Suprapubic skin (tissue), 4 donors: ENCODE results near the gene CBX3. TPM values are rescaled to one million over a fixed set of nuclear protein-coding genes. Genes with fewer than 3 reads are reported as not detected.
"Not testable (repeated sequence)": the region's sequence is repeated elsewhere in the genome, so short reads cannot be mapped to it uniquely, and the experiment has no call there.

Experiments used
- DNase-seq, 2 donors: peaks; one replicate each; pipeline ENCODE4 v3.0.0-alpha.2; 2019; ENCODE audit warnings: low spot score in 2 of 2
- H3K27ac ChIP-seq: fragments of 200-600 bp; sonication (generic); one replicate; pipeline ENCODE4 v1.5.1; 2019
- H3K27me3 ChIP-seq: fragments of 200-600 bp; sonication (generic); one replicate; pipeline ENCODE4 v1.5.1; 2019
- H3K36me3 ChIP-seq: fragments of 200-600 bp; sonication (generic); one replicate; pipeline ENCODE4 v1.5.1; 2019
- H3K4me1 ChIP-seq: fragments of 200-600 bp; sonication (generic); one replicate; pipeline ENCODE4 v1.5.1; 2019
- H3K4me3 ChIP-seq: fragments of 200-600 bp; sonication (generic); one replicate; pipeline ENCODE4 v1.5.1; 2019; ENCODE audit warnings: mild to moderate bottlenecking
- H3K9me3 ChIP-seq: fragments of 200-600 bp; sonication (generic); one replicate; pipeline ENCODE4 v1.5.1; 2019
- EP300 ChIP-seq: sonication (generic); formaldehyde crosslinking; IDR thresholded peaks from one replicate; pipeline ENCODE4 v1.6.1; 2017; ENCODE audit warnings: antibody characterized with exemption
- POLR2A ChIP-seq, 2 donors: fragments of 450-650 bp; IDR thresholded peaks; one replicate each; pipeline ENCODE4 v1.6.1; 2017; ENCODE audit warnings: antibody characterized with exemption in 2 of 2, mild to moderate bottlenecking in 2 of 2, moderate library complexity in 2 of 2
- POLR2AphosphoS5 ChIP-seq, 3 donors: sonication (generic); formaldehyde crosslinking; IDR thresholded peaks; one replicate each; pipeline ENCODE4 v1.6.1; 2017; ENCODE audit warnings: antibody characterized with exemption in 3 of 3
- WGBS: methylation state at CpG from one replicate; pipeline ENCODE4 v1.1.5; 2018; 5-methylcytosine and 5-hydroxymethylcytosine counted together
- total RNA-seq, 4 donors: library from RNA; depleted of rRNA; stranded (reverse); fragments of >200 nt; gene quantifications; one replicate each; pipeline ENCODE4 v1.1.0, GENCODE V29; 2016
- TF ChIP-seq, protein P1 (sequence below), 2 donors: fragments of 200-600 bp in 1 of 2; fragments of 450-650 bp in 1 of 2; sonication (generic) in 1 of 2; IDR thresholded peaks; one replicate each; pipeline ENCODE4 v1.5.1; 2016 to 2019; ENCODE audit warnings: antibody characterized with exemption in 2 of 2, mild to moderate bottlenecking in 1 of 2, moderate library complexity in 1 of 2

Gene CBX3
- total RNA-seq, 4 donors from 2014 or later = 42.3 to 81.7 (median 44.7) TPM

DNA sequence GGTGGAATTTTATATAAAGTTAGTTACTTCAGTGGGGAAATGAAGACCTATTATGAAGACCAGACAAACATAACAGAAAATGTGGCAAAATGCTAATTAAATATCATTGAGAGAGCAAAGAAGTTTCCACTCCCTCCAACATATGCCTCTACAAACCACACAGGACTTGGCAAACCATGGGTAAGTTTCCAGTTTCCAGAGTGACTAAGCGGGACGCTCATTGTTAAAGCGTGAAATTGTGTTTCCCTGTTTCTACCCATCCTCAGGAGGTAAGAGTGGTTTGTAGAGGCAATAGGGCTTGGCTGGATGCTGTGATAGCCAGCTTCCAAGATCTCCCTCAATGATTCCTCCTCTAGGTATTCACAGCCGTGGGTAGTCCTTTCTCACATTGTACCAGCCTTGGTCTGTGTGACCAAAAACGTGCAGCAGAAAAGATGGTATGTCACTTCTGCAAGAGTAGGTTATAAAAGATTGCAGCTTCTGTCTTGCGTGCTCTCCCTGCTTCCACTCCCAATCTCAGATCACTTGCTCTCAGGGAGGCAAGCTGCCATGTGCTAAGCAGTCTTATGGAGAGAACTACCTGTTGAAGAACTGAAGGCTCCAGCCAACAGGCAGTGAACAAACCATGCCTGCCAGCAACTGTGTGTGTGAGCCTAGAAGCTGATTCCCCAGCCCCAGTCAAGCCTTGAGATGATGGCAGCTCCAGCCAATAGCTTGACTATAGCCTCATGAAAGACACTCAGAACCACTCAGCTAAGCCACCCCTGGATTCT lies 35.7 kb downstream of the CBX3 start:
- Histone ChIP-seq H3K27ac (no peak overlapping the region), H3K9me3 (no peaks in the 10 kb centered on the region), H3K4me1 (no peaks in the 10 kb centered on the region), H3K4me3 (no peak overlapping the region), H3K27me3 (no peaks in the 10 kb centered on the region), H3K36me3 (no peaks in the 10 kb centered on the region)
- TF ChIP-seq, protein P1, sequence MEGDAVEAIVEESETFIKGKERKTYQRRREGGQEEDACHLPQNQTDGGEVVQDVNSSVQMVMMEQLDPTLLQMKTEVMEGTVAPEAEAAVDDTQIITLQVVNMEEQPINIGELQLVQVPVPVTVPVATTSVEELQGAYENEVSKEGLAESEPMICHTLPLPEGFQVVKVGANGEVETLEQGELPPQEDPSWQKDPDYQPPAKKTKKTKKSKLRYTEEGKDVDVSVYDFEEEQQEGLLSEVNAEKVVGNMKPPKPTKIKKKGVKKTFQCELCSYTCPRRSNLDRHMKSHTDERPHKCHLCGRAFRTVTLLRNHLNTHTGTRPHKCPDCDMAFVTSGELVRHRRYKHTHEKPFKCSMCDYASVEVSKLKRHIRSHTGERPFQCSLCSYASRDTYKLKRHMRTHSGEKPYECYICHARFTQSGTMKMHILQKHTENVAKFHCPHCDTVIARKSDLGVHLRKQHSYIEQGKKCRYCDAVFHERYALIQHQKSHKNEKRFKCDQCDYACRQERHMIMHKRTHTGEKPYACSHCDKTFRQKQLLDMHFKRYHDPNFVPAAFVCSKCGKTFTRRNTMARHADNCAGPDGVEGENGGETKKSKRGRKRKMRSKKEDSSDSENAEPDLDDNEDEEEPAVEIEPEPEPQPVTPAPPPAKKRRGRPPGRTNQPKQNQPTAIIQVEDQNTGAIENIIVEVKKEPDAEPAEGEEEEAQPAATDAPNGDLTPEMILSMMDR (IDR thresholded peaks at IDR 0.05) = no peak
- TF ChIP-seq POLR2A (IDR thresholded peaks at IDR 0.05) = no peak
- no peak for TF ChIP-seq POLR2AphosphoS5 (IDR thresholded peaks at IDR 0.05)
- TF ChIP-seq EP300 = no peak
- no peak for DNase-seq
- 90% methylated on average over 6 of the region's 6 CpGs for WGBS

DNA sequence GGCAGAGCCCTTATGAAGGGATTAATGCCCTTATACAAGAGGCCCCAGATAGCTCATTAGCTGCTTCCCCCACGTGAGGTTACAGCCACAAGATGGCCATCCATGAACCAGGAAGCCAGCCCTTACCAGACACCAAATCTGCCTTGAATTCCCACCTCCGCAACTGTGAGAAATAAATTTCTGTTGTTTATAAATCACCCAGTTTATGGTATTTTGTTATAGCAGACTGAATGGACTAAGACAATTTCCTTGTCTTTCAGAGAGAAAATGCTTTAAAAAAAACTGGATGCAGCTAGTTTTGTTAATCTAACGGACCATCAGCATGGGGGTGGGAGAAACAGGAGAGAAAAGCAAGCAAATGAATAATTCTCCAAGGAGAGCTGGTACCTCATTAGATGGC lies 36.5 kb downstream of the CBX3 start:
- no peaks in the 10 kb centered on the region for H3K27me3 ChIP-seq
- 51% methylated on average over 3 of the region's 3 CpGs for WGBS
- TF ChIP-seq, protein P1 (IDR thresholded peaks at IDR 0.05) = no peak
- TF ChIP-seq POLR2AphosphoS5 (IDR thresholded peaks at IDR 0.05) = no peak
- no peak for TF ChIP-seq POLR2A (IDR thresholded peaks at IDR 0.05)
- TF ChIP-seq EP300 = no peak

DNA sequence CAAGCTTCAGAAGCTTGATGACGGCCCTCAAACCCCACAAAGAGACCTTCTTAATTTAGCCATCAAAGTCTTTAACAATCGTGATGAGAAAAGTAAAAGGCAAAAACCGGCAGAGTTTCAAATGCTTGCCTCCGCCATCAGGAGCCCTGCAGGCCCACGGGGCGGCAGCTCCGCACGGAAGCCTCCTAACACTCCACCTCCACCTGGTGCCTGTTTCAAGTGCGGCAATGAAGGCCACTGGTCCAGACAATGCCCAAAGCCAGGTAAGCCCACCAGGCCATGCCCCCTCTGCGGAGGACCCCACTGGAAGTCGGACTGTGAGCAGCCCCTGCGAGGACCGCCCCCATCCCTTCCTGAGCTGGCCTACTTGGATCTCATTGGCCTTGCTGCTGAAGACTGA lies 43.6 kb downstream of the CBX3 start:
- H3K27me3 ChIP-seq = no peaks in the 10 kb centered on the region
- no peaks in the 10 kb centered on the region for H3K4me1 ChIP-seq
- H3K9me3 ChIP-seq = no peaks in the 10 kb centered on the region
- H3K27ac ChIP-seq = no peak overlapping the region
- 94% methylated on average over 12 of the region's 13 CpGs for WGBS
- TF ChIP-seq POLR2AphosphoS5 (IDR thresholded peaks at IDR 0.05) = no peak
- TF ChIP-seq, protein P1 (IDR thresholded peaks at IDR 0.05) = no peak
- TF ChIP-seq EP300 = no peak
- TF ChIP-seq POLR2A (IDR thresholded peaks at IDR 0.05) = no peak
- H3K36me3 ChIP-seq = no peaks in the 10 kb centered on the region
- no peak for DNase-seq
- no peak overlapping the region for H3K4me3 ChIP-seq

More for the DNA sequence above, 36.5 kb downstream of the CBX3 start:
- H3K27ac ChIP-seq = no peak overlapping the region
- no peaks in the 10 kb centered on the region for H3K36me3 ChIP-seq
- no peak for DNase-seq
- H3K4me1 ChIP-seq = no peaks in the 10 kb centered on the region
- H3K9me3 ChIP-seq = no peaks in the 10 kb centered on the region
- no peak overlapping the region for H3K4me3 ChIP-seq

DNA sequence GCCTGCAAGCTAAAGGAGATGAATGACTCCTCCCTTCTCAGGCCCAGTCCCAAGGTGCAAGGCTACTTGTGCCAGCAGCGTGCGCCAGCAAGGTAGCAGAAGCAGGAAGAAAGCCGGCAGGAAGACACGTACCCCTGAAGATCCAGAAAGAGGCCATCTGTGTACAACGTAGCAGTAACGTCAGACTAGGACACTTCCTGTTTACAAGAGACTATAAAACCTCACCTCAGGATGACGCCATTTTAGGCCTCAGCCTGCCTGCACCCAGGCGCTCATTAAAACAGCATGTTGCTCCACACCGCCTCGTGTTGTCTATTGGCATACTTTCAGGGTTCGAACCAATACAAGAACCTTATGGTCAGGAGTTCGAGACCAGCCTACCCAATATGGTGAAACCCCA lies 48.7 kb downstream of the CBX3 start:
- Histone ChIP-seq H3K4me1 (no peaks in the 10 kb centered on the region), H3K9me3 (no peaks in the 10 kb centered on the region), H3K27me3 (no peaks in the 10 kb centered on the region), H3K27ac (no peak overlapping the region), H3K36me3 (no peaks in the 10 kb centered on the region), H3K4me3 (no peak overlapping the region)
- no peak for DNase-seq
- TF ChIP-seq, protein P1 (IDR thresholded peaks at IDR 0.05) = no peak
- TF ChIP-seq POLR2AphosphoS5 (IDR thresholded peaks at IDR 0.05) (no peak), POLR2A (IDR thresholded peaks at IDR 0.05) (no peak), EP300 (no peak)
- WGBS = 88% methylated on average over 12 of the region's 12 CpGs

DNA sequence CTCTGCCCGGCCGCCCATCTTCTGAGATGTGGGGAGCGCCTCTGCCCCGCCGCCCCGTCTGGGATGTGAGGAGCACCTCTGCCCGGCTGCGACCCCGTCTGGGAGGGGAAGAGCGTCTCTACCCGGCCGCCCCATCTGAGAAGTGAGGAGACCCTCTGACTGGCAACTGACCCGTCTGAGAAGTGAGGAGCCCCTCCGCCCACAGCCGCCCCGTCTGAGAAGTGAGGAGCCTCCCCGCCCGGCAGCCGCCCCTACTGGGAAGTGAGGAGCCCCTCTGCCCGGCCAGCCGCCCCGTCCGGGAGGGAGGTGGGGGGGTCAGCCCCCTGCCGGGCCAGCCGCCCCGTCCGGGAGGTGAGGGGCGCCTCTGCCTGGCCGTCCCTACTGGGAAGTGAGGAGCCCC lies 60.3 kb downstream of the CBX3 start:
- not testable (repeated sequence) for DNase-seq, H3K36me3 ChIP-seq, H3K4me1 ChIP-seq, H3K27ac ChIP-seq, H3K27me3 ChIP-seq, H3K4me3 ChIP-seq, H3K9me3 ChIP-seq
- WGBS = 93% methylated on average over 3 of the region's 29 CpGs

Other genes starting within 250 kb of the CBX3 start
- gene NFE2L3, start 49.5 kb upstream of the CBX3 start, total RNA-seq = 10 to 100 TPM; 14.1 to 36.3 (median 19.7) TPM
- gene HNRNPA2B1, start 999 bp upstream of the CBX3 start, total RNA-seq = 100 to 1,000 TPM in 3 of 4 donors, 10 to 100 TPM in 1; 88.2 to 228 (median 137) TPM
- gene SNX10, start 90.1 kb downstream of the CBX3 start, total RNA-seq = 1 to 10 TPM in 3 of 4 donors, under 1 TPM in 1; 0.87 to 5.2 (median 2.0) TPM